Ishikawa (cell line): ENCODE measurements around the gene NEK10.

Source experiments
- CEBPB ChIP-seq: IDR thresholded peaks from 2 replicates; pipeline ENCODE4 v1.6.1; 2012
- CREB1 ChIP-seq: IDR thresholded peaks from 2 replicates; pipeline ENCODE4 v1.6.1; 2012; ENCODE audit warnings: low read depth
- EGR1 ChIP-seq: IDR thresholded peaks from 2 replicates; pipeline ENCODE4 v1.6.1; 2012
- EP300 ChIP-seq: IDR thresholded peaks from 2 replicates; pipeline ENCODE4 v1.6.1; 2012; ENCODE audit warnings: borderline replicate concordance
- FOXM1 ChIP-seq: IDR thresholded peaks from 2 replicates; pipeline ENCODE4 v1.6.1; 2012; ENCODE audit warnings: low read depth, borderline replicate concordance
- MAX ChIP-seq: IDR thresholded peaks from 2 replicates; pipeline ENCODE4 v1.6.1; 2012
- NFIC ChIP-seq: IDR thresholded peaks from 2 replicates; pipeline ENCODE4 v1.6.1; 2012
- RAD21 ChIP-seq: IDR thresholded peaks from 2 replicates; pipeline ENCODE4 v1.6.1; 2012; ENCODE audit warnings: low read depth
- REST ChIP-seq: IDR thresholded peaks from 2 replicates; pipeline ENCODE4 v1.6.1; 2012; ENCODE audit warnings: low read depth, mild to moderate bottlenecking
- TAF1 ChIP-seq: IDR thresholded peaks from 2 replicates; pipeline ENCODE4 v1.6.1; 2012; ENCODE audit warnings: low read depth, mild to moderate bottlenecking
- TCF12 ChIP-seq: IDR thresholded peaks from 2 replicates; pipeline ENCODE4 v1.6.1; 2012; ENCODE audit warnings: low read depth
- TEAD4 ChIP-seq: IDR thresholded peaks from 2 replicates; pipeline ENCODE4 v1.6.1; 2012
- USF1 ChIP-seq: IDR thresholded peaks from 2 replicates; pipeline ENCODE4 v1.6.1; 2012
- YY1 ChIP-seq: IDR thresholded peaks from 2 replicates; pipeline ENCODE4 v1.6.1; 2012; ENCODE audit warnings: low read depth
- ZBTB7A ChIP-seq: IDR thresholded peaks from 2 replicates; pipeline ENCODE4 v1.6.1; 2012; ENCODE audit warnings: low read depth

Gene NEK10

GRCh38 chr3:27165321-27165721, 203.9 kb downstream of the NEK10 start:
- TF ChIP-seq NFIC: no peak
- TF ChIP-seq EP300: no peak
- no peak for TF ChIP-seq CREB1
- TF ChIP-seq USF1: no peak
- no peak for TF ChIP-seq TEAD4
- TF ChIP-seq FOXM1: no peak
- no peak for TF ChIP-seq ZBTB7A
- no peak for TF ChIP-seq RAD21
- TF ChIP-seq MAX: no peak
- no peak for TF ChIP-seq TCF12

- TF ChIP-seq CEBPB: no peak
- TF ChIP-seq NFIC: no peak
- no peak for TF ChIP-seq CREB1
- TF ChIP-seq TCF12: no peak
- no peak for TF ChIP-seq EP300
- no peak for TF ChIP-seq RAD21
- no peak for TF ChIP-seq YY1
- TF ChIP-seq USF1: no peak
- TF ChIP-seq MAX: no peak
- no peak for TF ChIP-seq TAF1
Measured at GRCh38 chr3:27160779-27161287, 208.3 kb downstream of the NEK10 start.

- no peak for TF ChIP-seq TAF1
Measured at GRCh38 chr3:27160146-27160545, 209.0 kb downstream of the NEK10 start.

- TF ChIP-seq CREB1: no peak
- no peak for TF ChIP-seq TEAD4
- TF ChIP-seq YY1: no peak
- no peak for TF ChIP-seq REST
- no peak for TF ChIP-seq ZBTB7A
- TF ChIP-seq USF1: no peak
- TF ChIP-seq NFIC: no peak
- TF ChIP-seq EP300: no peak
- no peak for TF ChIP-seq EGR1
- no peak for TF ChIP-seq CEBPB
Measured at GRCh38 chr3:27147215-27147614, 222.0 kb downstream of the NEK10 start.

GRCh38 chr3:27146786-27147185, 222.4 kb downstream of the NEK10 start:
- TF ChIP-seq YY1 (no peak), EP300 (no peak), RAD21 (no peak), REST (no peak), CEBPB (no peak), CREB1 (no peak), TEAD4 (no peak), NFIC (no peak), ZBTB7A (no peak)

- TF ChIP-seq TEAD4: no peak
- no peak for TF ChIP-seq FOXM1
- TF ChIP-seq NFIC: no peak
- TF ChIP-seq CEBPB: no peak
- no peak for TF ChIP-seq TCF12
- TF ChIP-seq RAD21: no peak
- no peak for TF ChIP-seq ZBTB7A
- TF ChIP-seq MAX: no peak
- TF ChIP-seq YY1: no peak
- TF ChIP-seq TAF1: no peak
- no peak for TF ChIP-seq REST
- no peak for TF ChIP-seq EP300
- TF ChIP-seq CREB1: no peak
- TF ChIP-seq EGR1: no peak
- TF ChIP-seq USF1: no peak
Measured at GRCh38 chr3:27145719-27146118, 223.5 kb downstream of the NEK10 start.
